Stimulated activated CD4-positive, alpha-beta T cell treated with anti-CD3 and anti-CD28 coated beads, Interleukin-2, amount 100 ng/mL, for 24 hours (primary cell): ENCODE results near the gene ZNF680.
"Not testable (repeated sequence)": the region's sequence is repeated elsewhere in the genome, so short reads cannot be mapped to it uniquely, and the experiment has no call there.

ENCODE experiments used
- DNase-seq, 2 donors: peaks; one replicate each; pipeline ENCODE4 v3.0.0-alpha.2; 2020

ZNF680 gene

DNA sequence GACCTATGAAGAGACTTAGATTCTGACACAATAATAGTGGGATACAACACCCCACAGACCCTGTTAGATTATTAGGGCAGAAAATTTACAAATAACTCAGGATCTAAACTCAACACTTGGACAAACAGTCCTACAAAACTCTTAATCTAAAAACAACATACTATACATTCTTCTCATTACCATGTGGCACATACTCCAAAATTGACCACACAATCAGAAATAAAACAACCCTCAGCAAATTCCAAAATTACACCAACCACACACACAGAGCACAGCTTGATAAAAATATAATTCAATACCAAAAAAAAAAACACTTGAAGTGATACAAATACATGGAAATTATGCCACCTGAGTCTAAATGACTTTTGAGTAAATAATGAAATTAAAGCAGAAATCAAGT, 7.8 kb downstream of the ZNF680 start:
- DNase-seq, result no peak

- not testable (repeated sequence) for DNase-seq
Observed at GRCh38 chr7:64554188-64554587, 8.7 kb downstream of the ZNF680 start.

DNA sequence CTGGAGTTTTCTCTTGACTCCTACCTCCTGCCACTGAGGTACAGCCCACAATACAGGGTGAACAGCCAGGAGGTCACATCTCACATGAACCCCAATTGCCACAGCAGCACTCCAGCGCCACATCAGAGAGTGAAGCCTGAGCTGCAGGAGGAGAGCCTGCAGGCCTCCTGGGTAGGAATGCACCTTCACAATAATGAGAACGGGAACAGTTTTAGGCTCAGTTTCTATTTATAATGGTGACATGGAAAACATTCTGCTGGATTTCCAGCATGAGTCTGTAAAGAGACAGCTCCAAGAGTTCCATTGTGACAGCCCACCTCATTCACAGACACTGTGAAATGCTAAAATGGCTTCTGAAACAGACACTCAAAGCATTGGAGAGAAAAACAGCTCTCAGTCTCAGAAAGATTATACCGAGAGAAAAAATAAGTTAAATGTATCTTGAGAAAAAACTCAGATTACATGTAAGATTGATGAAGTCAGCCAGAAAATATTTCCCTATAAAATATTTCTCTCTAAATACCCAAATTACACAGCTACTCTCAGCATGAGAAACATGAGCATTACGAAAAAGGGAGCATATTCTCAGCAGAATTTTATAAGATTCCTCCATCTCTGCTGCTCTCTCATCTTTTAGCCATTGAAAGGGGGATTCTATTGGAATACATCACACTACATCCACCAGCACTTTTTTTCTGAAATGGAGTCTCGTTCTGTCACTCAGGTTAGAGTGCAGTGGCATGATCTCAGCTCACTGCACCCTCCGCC, 11.3 kb downstream of the ZNF680 start:
- no peak for DNase-seq

- no peak for DNase-seq
Observed at GRCh38 chr7:64544010-64544409, 18.9 kb downstream of the ZNF680 start.

DNA sequence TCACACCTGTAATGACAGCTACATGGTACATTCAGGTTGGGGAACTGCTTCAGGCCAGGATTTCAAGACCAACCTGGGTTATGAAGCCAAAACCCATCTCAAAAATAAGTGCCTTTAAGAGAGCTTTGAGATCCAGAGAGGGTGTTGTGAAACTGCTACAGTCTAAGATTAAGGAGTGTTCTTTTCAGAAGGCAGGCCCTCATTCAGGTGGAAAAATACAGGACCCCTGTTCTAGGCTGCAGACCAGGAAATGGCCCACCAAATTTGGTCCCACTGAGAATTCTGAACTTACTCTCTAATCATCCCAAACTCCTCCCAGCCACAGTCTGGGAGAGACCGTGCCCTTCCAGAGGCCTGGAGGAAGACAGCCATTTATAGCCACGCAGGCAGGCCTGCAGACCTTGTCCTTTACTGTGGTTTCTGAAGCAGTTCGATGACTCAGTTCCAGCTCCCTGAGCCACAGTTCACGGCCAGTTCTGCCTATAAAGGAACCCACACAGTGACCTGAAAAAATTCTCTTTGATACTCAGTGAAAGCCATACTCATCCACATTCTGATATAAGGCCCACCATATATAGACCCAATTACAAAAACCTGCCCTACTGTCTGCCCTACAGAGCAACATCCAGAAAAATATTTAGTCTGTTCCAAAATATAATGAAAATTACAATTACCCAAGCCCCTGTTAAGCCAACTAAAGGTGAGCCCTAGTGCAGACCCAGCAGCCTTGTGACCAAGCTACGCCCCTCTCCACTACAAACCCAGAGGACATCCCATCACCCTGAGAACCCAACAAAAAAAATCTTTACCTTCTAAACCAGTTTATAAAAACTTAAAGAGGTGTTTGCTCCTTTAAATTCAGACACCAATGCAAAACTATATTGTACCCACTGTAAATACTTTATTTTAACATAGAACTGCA, 21.2 kb downstream of the ZNF680 start:
- DNase-seq, result no peak

GRCh38 chr7:64533756-64534155, 29.1 kb downstream of the ZNF680 start:
- no peak for DNase-seq

DNA sequence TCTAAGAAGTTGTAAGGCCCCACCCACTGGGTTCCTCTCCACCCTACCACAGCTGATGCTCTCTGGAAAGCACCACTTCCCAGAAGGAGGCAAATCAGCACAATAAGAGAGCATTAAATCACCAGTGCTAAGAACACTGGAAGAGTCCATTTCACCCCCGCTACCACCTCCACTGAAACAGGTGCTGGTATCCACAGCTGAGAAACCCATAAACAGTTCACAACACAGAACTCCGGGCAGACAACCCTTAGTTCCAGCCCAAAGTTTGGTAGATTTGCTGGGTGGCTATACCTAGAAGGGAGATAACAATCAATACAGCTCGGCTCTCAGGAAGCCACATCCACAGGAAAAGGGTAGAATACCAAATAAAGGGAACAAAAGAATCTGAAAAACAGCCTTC, 34.1 kb downstream of the ZNF680 start:
- DNase-seq, result no peak

DNA sequence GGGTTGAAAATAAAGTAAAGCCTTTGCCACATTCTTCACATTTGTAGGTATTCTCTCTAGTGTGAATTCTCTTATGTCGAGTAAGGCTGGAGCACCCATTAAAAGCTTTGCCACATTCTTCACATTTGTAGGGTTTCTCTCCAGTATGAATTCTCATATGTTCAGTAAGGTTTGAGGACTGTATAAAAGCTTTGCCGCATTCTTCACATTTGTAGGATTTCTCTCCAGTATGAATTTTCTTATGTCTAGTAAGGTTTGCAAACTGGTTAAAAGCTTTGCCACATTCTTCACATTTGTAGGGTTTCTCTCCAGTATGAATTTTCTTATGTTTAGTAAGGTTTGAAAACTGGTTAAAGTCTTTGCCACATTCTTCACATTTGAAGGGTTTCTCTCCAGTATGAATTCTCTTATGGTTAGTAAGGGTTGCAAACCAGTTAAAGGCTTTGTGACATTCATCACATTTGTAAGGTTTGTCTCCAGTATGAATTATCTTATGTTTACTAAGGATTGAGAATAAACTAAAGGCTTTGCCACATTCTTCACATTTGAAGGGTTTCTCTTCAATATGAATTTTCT, 41.4 kb downstream of the ZNF680 start:
- no peak for DNase-seq

DNA sequence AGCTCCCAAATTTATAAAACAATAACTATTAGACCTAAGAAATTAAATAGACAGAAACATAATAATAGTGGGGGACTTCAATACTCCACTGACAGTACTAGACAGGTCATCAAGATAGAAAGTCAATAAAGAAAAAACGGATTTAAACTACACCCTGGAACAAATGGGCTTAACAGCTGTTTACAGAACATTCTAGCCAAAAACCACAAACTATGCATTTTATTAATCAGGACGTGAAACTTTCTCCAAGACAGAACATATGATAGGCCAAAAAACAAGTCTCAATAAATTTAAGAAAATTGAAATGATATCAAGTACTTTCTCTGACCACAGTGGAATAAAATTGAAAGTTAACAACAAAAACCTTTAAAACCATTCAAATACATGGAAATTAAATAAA, 46.4 kb downstream of the ZNF680 start:
- no peak for DNase-seq

- DNase-seq, result no peak
Observed at GRCh38 chr7:64515781-64516180, 47.1 kb downstream of the ZNF680 start.

DNA sequence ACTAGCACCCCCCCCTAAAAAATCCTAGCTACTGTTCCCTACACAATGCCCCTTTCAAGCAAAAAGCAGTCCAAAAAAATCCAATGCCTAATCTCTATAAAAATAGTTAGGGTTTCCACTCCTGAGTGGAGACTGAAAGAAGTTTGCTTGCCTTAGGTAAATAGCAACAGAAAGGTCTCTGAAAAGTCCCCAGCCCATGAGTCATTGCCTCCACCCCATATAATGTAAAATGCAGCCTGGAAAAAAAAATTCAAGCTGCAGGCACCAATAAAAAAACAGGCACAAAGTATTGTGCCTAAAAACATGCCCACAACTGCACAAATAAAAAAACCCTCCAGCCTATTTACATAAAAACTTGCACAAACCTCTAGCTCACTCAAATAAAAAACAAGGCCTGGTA, 47.5 kb downstream of the ZNF680 start:
- DNase-seq, result no peak

DNA sequence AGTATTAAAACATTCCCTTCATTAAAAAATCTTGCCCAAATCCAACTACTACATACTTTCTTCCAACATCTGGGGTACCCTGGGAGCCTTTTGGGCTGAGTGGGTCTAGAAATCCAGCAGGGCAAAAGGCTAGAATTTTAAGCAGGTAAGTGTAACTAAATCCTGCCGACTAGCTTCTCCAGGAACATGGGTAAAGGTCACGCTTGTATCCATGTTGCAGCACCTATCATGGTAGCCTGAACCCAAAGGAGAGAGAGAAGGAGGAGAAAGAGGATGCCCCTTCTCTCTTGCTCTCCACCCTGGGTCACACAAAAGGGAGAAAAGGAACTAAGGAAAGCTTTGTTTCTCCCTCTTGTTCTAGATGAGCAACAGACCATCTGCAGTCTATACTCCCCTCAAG, 53.3 kb downstream of the ZNF680 start:
- DNase-seq, result no peak

DNA sequence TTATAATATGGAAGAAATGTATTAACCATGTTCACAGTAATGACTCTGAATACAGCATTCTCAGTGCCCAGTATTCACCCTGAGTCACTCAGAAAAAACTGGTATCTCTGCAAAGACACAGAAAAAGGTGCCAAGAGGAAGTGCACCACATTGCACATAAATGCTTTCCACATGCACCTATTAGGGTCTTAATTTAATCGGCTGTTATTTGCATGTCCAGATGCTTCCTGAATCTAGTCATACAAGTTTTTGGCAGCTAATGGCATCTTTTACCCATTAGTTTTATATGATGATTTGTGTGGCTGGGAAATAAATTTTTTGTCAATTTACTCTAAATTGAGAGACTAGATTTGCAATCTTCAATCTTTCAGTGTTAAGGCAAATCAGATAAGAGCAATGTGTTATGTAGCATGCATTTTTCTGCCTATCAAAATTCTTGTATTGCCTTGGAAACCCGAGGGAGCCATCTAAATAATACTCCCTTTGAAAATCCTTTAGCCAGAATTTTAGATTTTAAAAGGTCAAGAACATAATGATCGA, 58.2 kb downstream of the ZNF680 start:
- no peak for DNase-seq

GRCh38 chr7:64498270-64498669, 64.6 kb downstream of the ZNF680 start:
- no peak for DNase-seq

DNA sequence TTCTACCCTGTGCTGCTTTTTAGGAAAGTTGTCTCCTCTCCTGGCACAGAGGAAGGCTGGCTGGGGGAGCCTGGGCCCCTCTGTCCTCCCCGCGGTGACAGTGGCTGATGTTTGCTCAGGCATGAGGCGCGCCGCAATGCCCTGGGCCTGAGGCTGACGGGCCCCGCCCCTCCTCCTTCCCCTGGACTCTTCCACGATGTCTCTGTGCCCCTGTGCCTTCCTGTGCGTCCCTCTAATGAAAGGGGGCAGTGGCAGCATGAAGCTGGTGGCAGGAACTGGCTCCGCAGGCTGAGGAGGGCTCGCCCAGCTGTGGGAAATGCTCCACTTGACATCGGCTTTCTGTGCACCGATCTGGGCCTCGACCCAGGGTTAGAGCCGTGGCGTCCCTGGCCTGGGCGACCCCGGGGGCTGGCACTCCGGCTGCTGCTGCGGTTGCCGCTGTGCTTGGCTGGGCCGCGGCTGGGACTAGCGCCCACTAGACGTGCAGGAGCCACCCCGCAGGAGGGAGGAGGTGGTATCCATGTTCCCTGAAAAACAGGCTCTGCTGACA, 67.9 kb downstream of the ZNF680 start:
- DNase-seq, result no peak

GRCh38 chr7:64485623-64486022, 77.2 kb downstream of the ZNF680 start:
- no peak for DNase-seq
